HG02973 (cell line): ENCODE measurements around the gene PER1.

Source experiments
- ATAC-seq: cut with Tn5 transposase; IDR thresholded peaks from one replicate; pipeline ENCODE4 v1.9.1; 2021; ENCODE audit warnings: moderate library complexity; ENCODE audit not compliant: unreplicated experiment

PER1 gene

GRCh38 chr17:8167526-8167925 lies 15.3 kb upstream of the PER1 start:
- no peak for ATAC-seq

- no peak for ATAC-seq
These were observed 14.5 kb upstream of the PER1 start for GRCh38 chr17:8166731-8167130.

GRCh38 chr17:8164815-8165131 lies 12.6 kb upstream of the PER1 start:
- no peak for ATAC-seq

GRCh38 chr17:8163978-8164814 lies 12.0 kb upstream of the PER1 start:
- no peak for ATAC-seq

GRCh38 chr17:8162997-8163977 lies 11.1 kb upstream of the PER1 start:
- ATAC-seq: no peak

- no peak for ATAC-seq
These were observed 10.2 kb upstream of the PER1 start, which contains the start of gene VAMP2 for GRCh38 chr17:8162233-8162996. TSS of gene VAMP2 (minus strand) at chr17:8162948. CDS start at chr17:8162879, 69 bp downstream.

- no peak for ATAC-seq
These were observed 9.4 kb upstream of the PER1 start for GRCh38 chr17:8161289-8162232.

GRCh38 chr17:8160741-8161221 lies 8.6 kb upstream of the PER1 start:
- no peak for ATAC-seq

GRCh38 chr17:8160224-8160577 lies 8.0 kb upstream of the PER1 start:
- ATAC-seq: no peak

- ATAC-seq: no peak
These were observed 7.4 kb upstream of the PER1 start for GRCh38 chr17:8159459-8160223.

- no peak for ATAC-seq
These were observed 6.8 kb upstream of the PER1 start for GRCh38 chr17:8159032-8159400.

- no peak for ATAC-seq
These were observed 6.2 kb upstream of the PER1 start for GRCh38 chr17:8158267-8159031.

- ATAC-seq: peak; percentile 63
These were observed 4.2 kb upstream of the PER1 start for GRCh38 chr17:8156246-8156992.

GRCh38 chr17:8155996-8156245 lies 3.7 kb upstream of the PER1 start:
- no peak for ATAC-seq

- ATAC-seq: no peak
These were observed 3.2 kb upstream of the PER1 start for GRCh38 chr17:8155231-8155995.

GRCh38 chr17:8154608-8155155 lies 2.5 kb upstream of the PER1 start:
- ATAC-seq: no peak

- no peak for ATAC-seq
These were observed 1.9 kb upstream of the PER1 start for GRCh38 chr17:8153957-8154607.
